Smooth muscle cell (in vitro differentiated cells): ENCODE measurements around the gene ORAI1. TPM values are rescaled to one million over a fixed set of nuclear protein-coding genes. Genes with fewer than 3 reads are reported as not detected.

Source experiments
- DNase-seq: peaks from one replicate; lab custom pipeline; 2025; ENCODE audit not compliant: unreplicated experiment; lab: John Stamatoyannopoulos, UW
- H2AFZ ChIP-seq: fragments of 200-600 bp; sonication (generic); 2 replicates; pipeline ENCODE4 v1.6.0; 2016; ENCODE audit warnings: antibody characterized with exemption, low read depth, mild to moderate bottlenecking
- H3F3A ChIP-seq: fragments of 200-600 bp; sonication (generic); 2 replicates; pipeline ENCODE4 v1.6.0; 2017; ENCODE audit warnings: antibody characterized with exemption, low read depth
- H3K27ac ChIP-seq: fragments of 200-600 bp; sonication (generic); 2 replicates; pipeline ENCODE4 v1.5.1; 2016; ENCODE audit warnings: low read depth, mild to moderate bottlenecking
- H3K27me3 ChIP-seq: fragments of 200-600 bp; sonication (generic); 2 replicates; pipeline ENCODE4 v1.6.1; 2016; ENCODE audit warnings: low read depth, mild to moderate bottlenecking
- H3K36me3 ChIP-seq: fragments of 200-600 bp; sonication (generic); 2 replicates; pipeline ENCODE4 v1.5.1; 2016; ENCODE audit warnings: low read depth
- H3K4me1 ChIP-seq: fragments of 200-600 bp; sonication (generic); 2 replicates; pipeline ENCODE4 v1.5.1; 2016; ENCODE audit warnings: low read depth
- H3K4me2 ChIP-seq: fragments of 200-600 bp; sonication (generic); 2 replicates; pipeline ENCODE4 v1.6.0; 2016; ENCODE audit warnings: mild to moderate bottlenecking
- H3K4me3 ChIP-seq: fragments of 200-600 bp; sonication (generic); 2 replicates; pipeline ENCODE4 v1.5.1; 2016; ENCODE audit warnings: mild to moderate bottlenecking
- H3K79me2 ChIP-seq: fragments of 200-600 bp; sonication (generic); 2 replicates; pipeline ENCODE4 v1.6.0; 2016; ENCODE audit warnings: low read depth, mild to moderate bottlenecking
- H3K9ac ChIP-seq: fragments of 200-600 bp; sonication (generic); 2 replicates; pipeline ENCODE4 v1.6.0; 2016; ENCODE audit warnings: low read depth
- H3K9me3 ChIP-seq: fragments of 200-600 bp; sonication (generic); replicated peaks from 2 replicates; pipeline ENCODE4 v1.5.1; 2016; ENCODE audit warnings: low read depth
- H4K20me1 ChIP-seq: fragments of 200-600 bp; sonication (generic); 2 replicates; pipeline ENCODE4 v1.6.0; 2016; ENCODE audit warnings: low read depth
- WGBS: methylation state at CpG from one replicate; pipeline ENCODE4 v1.1.7; 2016; ENCODE audit warnings: low lambda C conversion rate; 5-methylcytosine and 5-hydroxymethylcytosine counted together
- polyA plus RNA-seq: library from polyadenylated mRNA; unstranded; fragments of >200 nt; fragmentation: Nextera tagmentation; extraction: Ambion mirVana; gene quantifications from 2 replicates; pipeline ENCODE4 v1.2.1, GENCODE V29; 2016
- total RNA-seq: library from RNA; depleted of rRNA; stranded (reverse); fragments of >200 nt; gene quantifications from 2 replicates; pipeline ENCODE4 v1.2.3, GENCODE V29; 2014
- TF ChIP-seq, protein P1 (sequence below): fragments of 200-600 bp; sonication (generic); IDR thresholded peaks from 2 replicates; pipeline ENCODE4 v1.5.1; 2017; ENCODE audit warnings: borderline replicate concordance, mild to moderate bottlenecking, antibody characterized with exemption; ENCODE audit not compliant: insufficient read depth, poor library complexity, severe bottlenecking

The ORAI1 gene
- total and polyA plus RNA-seq, 2 experiments from 2014 or later: 5.5 to 23.4 TPM

DNA sequence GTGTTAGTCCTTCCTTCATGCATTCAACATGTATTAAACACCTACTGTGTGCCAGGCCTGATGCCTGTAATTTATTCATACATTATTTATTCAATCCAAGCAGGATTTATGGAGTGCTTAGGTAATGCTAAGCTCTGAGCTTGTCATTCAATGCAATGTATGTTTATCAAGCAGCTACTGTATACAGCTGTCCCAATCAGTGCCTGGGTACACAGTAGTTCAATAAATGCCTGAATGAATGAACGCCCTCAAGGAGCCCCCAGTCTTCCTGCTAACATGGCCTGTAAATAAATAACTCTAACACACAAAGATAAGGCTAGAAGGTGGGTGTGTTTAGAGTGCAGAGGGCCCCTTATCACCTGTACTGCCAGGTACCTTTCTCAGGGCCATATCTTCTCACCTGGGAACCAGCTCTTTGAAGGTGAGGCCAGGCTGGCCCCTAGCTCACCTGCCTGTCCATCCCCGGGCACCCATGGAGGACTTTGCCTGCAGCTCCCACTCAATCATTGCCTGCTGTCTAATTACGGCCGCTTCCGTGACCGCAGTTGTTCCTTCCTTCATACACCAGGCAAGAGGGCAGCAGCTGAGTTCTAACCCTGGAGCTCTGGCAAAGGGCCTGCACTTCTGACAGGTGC lies 25.5 kb upstream of the ORAI1 start:
- Histone ChIP-seq H3F3A (no peaks in the 10 kb centered on the region), H3K9me3 (no peaks in the 10 kb centered on the region), H3K4me3 (no peak overlapping the region), H3K27ac (no peak overlapping the region), H4K20me1 (no peaks in the 10 kb centered on the region), H3K27me3 (no peaks in the 10 kb centered on the region), H3K4me2 (no peak overlapping the region), H3K36me3 (no peaks in the 10 kb centered on the region), H3K4me1 (no peaks in the 10 kb centered on the region), H2AFZ (no peak overlapping the region), H3K9ac (no peak overlapping the region), H3K79me2 (no peaks in the 10 kb centered on the region)
- 90% methylated on average over 6 of the region's 6 CpGs for WGBS
- no peak for DNase-seq
- TF ChIP-seq, protein P1, sequence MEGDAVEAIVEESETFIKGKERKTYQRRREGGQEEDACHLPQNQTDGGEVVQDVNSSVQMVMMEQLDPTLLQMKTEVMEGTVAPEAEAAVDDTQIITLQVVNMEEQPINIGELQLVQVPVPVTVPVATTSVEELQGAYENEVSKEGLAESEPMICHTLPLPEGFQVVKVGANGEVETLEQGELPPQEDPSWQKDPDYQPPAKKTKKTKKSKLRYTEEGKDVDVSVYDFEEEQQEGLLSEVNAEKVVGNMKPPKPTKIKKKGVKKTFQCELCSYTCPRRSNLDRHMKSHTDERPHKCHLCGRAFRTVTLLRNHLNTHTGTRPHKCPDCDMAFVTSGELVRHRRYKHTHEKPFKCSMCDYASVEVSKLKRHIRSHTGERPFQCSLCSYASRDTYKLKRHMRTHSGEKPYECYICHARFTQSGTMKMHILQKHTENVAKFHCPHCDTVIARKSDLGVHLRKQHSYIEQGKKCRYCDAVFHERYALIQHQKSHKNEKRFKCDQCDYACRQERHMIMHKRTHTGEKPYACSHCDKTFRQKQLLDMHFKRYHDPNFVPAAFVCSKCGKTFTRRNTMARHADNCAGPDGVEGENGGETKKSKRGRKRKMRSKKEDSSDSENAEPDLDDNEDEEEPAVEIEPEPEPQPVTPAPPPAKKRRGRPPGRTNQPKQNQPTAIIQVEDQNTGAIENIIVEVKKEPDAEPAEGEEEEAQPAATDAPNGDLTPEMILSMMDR: no peak

DNA sequence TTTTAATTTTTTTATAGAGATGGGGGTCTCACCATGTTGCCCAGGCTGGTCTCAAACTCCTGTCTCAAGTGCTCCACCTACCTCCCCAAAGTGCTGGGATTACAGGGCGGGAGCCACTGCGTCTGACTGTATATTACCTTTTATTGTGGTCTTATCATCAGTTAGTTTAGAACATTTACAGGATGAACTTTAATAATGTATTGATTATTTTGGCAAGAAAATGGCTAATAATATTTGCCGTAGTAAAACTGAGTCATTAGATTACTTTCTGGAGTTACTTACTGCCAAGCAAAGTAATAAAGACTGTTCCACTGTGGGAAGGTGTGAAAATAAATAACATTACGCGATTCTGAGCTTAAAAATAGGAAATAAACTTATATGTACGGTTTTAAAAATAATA lies 23.6 kb upstream of the ORAI1 start:
- H3K79me2 ChIP-seq: no peaks in the 10 kb centered on the region
- TF ChIP-seq, protein P1: no peak
- whole genome bisulfite sequencing: 96% methylated on average over 6 of the region's 6 CpGs

DNA sequence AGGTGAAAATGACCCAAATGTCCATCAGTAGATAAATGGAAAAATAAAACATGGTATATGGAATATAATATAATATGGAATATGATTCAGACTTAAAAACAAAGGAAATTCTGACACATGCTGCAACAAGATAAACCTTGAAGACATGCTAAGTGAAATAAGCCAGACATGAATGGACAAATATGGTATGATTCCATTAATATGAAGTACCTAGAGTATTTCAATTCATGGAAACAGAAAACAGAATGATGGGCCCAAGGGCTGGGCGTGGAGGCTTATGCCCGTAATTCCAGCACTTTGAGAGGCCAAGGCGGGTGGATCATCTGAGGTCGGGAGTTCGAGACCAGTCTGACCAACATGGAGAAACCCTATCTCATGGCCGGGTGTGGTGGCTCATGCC lies 22.7 kb upstream of the ORAI1 start:
- Histone ChIP-seq H3K9me3 (no peaks in the 10 kb centered on the region), H4K20me1 (no peaks in the 10 kb centered on the region), H3K9ac (no peak overlapping the region), H3K27ac (no peak overlapping the region), H3K4me2 (no peak overlapping the region), H3K79me2 (no peaks in the 10 kb centered on the region), H3K4me3 (no peak overlapping the region), H3K36me3 (no peaks in the 10 kb centered on the region), H2AFZ (no peak overlapping the region), H3K4me1 (no peaks in the 10 kb centered on the region), H3K27me3 (no peaks in the 10 kb centered on the region), H3F3A (no peaks in the 10 kb centered on the region)
- TF ChIP-seq, protein P1: no peak
- WGBS: 96% methylated on average over 6 of the region's 6 CpGs
- DNase-seq: no peak

More for the DNA sequence above, 23.6 kb upstream of the ORAI1 start:
- no peaks in the 10 kb centered on the region for H3K9me3 ChIP-seq
- no peaks in the 10 kb centered on the region for H3K4me1 ChIP-seq
- H3K36me3 ChIP-seq: no peaks in the 10 kb centered on the region
- H3K27ac ChIP-seq: no peak overlapping the region
- H3K4me2 ChIP-seq: no peak overlapping the region
- H3F3A ChIP-seq: no peaks in the 10 kb centered on the region
- no peak overlapping the region for H2AFZ ChIP-seq
- no peaks in the 10 kb centered on the region for H4K20me1 ChIP-seq
- DNase-seq: no peak
- H3K4me3 ChIP-seq: no peak overlapping the region
- no peaks in the 10 kb centered on the region for H3K27me3 ChIP-seq
- H3K9ac ChIP-seq: no peak overlapping the region

DNA sequence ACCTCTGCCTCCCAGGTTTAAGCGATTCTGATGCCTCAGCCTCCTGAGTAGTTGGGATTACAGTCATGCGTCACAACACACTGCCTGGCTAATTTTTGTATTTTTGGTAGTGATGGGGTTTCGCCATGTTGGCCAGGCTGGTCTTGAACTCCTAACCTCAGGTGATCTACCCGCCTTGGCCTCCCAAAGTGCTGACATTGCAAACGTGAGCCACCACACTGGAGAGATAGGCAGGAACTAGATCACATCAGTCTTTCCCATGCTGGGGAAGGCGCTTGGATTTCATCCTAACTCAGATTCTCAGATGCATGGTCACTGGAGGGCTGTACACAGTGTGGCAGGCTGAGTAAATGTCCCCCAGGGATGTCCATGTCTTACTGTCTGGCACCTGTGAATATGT lies 18.0 kb upstream of the ORAI1 start:
- no peak overlapping the region for H3K4me2 ChIP-seq
- no peak overlapping the region for H3K4me3 ChIP-seq
- no peaks in the 10 kb centered on the region for H3K27me3 ChIP-seq
- no peak for DNase-seq
- H2AFZ ChIP-seq: no peak overlapping the region
- peaks cover 10% of the 10 kb centered on the region for H3K4me1 ChIP-seq
- H3K79me2 ChIP-seq: no peaks in the 10 kb centered on the region
- 94% methylated on average over 6 of the region's 6 CpGs for WGBS
- TF ChIP-seq, protein P1: no peak
- no peaks in the 10 kb centered on the region for H3K9me3 ChIP-seq
- no peak overlapping the region for H3K27ac ChIP-seq
- no peaks in the 10 kb centered on the region for H3K36me3 ChIP-seq
- no peak overlapping the region for H3K9ac ChIP-seq
- H4K20me1 ChIP-seq: no peaks in the 10 kb centered on the region
- peaks cover 10% of the 10 kb centered on the region for H3F3A ChIP-seq
